ENCODE measurements around the gene DAPK1.

The DAPK1 gene

GRCh38 chr9:87638292-87638691, 140.6 kb downstream of the DAPK1 start:
- no peak for TF ChIP-seq CTCF (IDR thresholded peaks at IDR 0.05; ENCODE audit: insufficient read depth, low read length, missing control alignments)
- ChIA-PET POLR2A (no interaction called here), CTCF (no interaction called here)
- H3K4me3 ChIP-seq (ENCODE audit: low read depth, low read length): no peak overlapping the region
- no peak for DNase-seq (ENCODE audit: low read depth, low spot score)

- CTCF ChIA-PET: no interaction called here
Measured at GRCh38 chr9:87639949-87640348, 142.3 kb downstream of the DAPK1 start.

GRCh38 chr9:87640385-87640795, 142.7 kb downstream of the DAPK1 start:
- no peak for TF ChIP-seq CTCF (IDR thresholded peaks at IDR 0.05; ENCODE audit: insufficient read depth, low read length, missing control alignments)
- CTCF ChIA-PET: no interaction called here
- no peak for DNase-seq (ENCODE audit: low read depth, low spot score)
- no peak overlapping the region for H3K4me3 ChIP-seq (ENCODE audit: low read depth, low read length)
- POLR2A ChIA-PET: no interaction called here

More at GRCh38 chr9:87639949-87640348, 142.3 kb downstream of the DAPK1 start:
- no peak for TF ChIP-seq CTCF (IDR thresholded peaks at IDR 0.05; ENCODE audit: insufficient read depth, low read length, missing control alignments)
- no peak for DNase-seq (ENCODE audit: low read depth, low spot score)
- POLR2A ChIA-PET: no interaction called here
- H3K4me3 ChIP-seq (ENCODE audit: low read depth, low read length): no peak overlapping the region

GRCh38 chr9:87641067-87641466, 143.4 kb downstream of the DAPK1 start:
- DNase-seq (ENCODE audit: low read depth, low spot score): no peak
- no peak overlapping the region for H3K4me3 ChIP-seq (ENCODE audit: low read depth, low read length)
- ChIA-PET CTCF (no interaction called here), POLR2A (no interaction called here)
- no peak for TF ChIP-seq CTCF (IDR thresholded peaks at IDR 0.05; ENCODE audit: insufficient read depth, low read length, missing control alignments)

GRCh38 chr9:87642330-87643106, 144.9 kb downstream of the DAPK1 start:
- ChIA-PET POLR2A (no interaction called here), CTCF (interaction anchor here (0.8 to 1.1 kb wide), 2 partner anchors 19 to 306 kb away, joined by 3 read pairs; no protein-coding TSS in a partner anchor)
- no peak overlapping the region for H3K4me3 ChIP-seq (ENCODE audit: low read depth, low read length)
- TF ChIP-seq CTCF (IDR thresholded peaks at IDR 0.05; ENCODE audit: insufficient read depth, low read length, missing control alignments): no peak
- DNase-seq (ENCODE audit: low read depth, low spot score): no peak

GRCh38 chr9:87643107-87643650, 145.5 kb downstream of the DAPK1 start:
- ChIA-PET POLR2A (no interaction called here), CTCF (interaction anchor here (0.8 to 1.1 kb wide), 2 partner anchors 18 to 307 kb away, joined by 3 read pairs; no protein-coding TSS in a partner anchor)
- no peak for DNase-seq (ENCODE audit: low read depth, low spot score)
- no peak for TF ChIP-seq CTCF (IDR thresholded peaks at IDR 0.05; ENCODE audit: insufficient read depth, low read length, missing control alignments)
- no peak overlapping the region for H3K4me3 ChIP-seq (ENCODE audit: low read depth, low read length)
